ENCODE data around the gene YAF2.

- TF ChIP-seq, protein P1, sequence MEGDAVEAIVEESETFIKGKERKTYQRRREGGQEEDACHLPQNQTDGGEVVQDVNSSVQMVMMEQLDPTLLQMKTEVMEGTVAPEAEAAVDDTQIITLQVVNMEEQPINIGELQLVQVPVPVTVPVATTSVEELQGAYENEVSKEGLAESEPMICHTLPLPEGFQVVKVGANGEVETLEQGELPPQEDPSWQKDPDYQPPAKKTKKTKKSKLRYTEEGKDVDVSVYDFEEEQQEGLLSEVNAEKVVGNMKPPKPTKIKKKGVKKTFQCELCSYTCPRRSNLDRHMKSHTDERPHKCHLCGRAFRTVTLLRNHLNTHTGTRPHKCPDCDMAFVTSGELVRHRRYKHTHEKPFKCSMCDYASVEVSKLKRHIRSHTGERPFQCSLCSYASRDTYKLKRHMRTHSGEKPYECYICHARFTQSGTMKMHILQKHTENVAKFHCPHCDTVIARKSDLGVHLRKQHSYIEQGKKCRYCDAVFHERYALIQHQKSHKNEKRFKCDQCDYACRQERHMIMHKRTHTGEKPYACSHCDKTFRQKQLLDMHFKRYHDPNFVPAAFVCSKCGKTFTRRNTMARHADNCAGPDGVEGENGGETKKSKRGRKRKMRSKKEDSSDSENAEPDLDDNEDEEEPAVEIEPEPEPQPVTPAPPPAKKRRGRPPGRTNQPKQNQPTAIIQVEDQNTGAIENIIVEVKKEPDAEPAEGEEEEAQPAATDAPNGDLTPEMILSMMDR (IDR thresholded peaks at IDR 0.05; ENCODE audit: low read depth, low read length, poor library complexity, severe bottlenecking) = no peak
- no peak for TF ChIP-seq EZH2phosphoT487 (IDR thresholded peaks at IDR 0.05; ENCODE audit: borderline replicate concordance, low read length)
Observed at GRCh38 chr12:42161529-42161928, 76.5 kb downstream of the YAF2 start.
